Measurements from ENCODE around the gene MYH11. TPM values are rescaled to one million over a fixed set of nuclear protein-coding genes. Genes with fewer than 3 reads are reported as not detected.

The MYH11 gene
- polyA plus RNA-seq, 1 donor (not counting 4 experiments of a cell fraction or from before 2014, with no cell fraction given) = not detected

- Histone ChIP-seq H3K27ac (ENCODE audit: control insufficient read depth, insufficient read depth, low read length) (no peak overlapping the region), H3K4me3 (ENCODE audit: control insufficient read depth in 2 of 3, extremely low read depth in 1 of 3, insufficient read depth in 2 of 3, low read depth in 1 of 3, low read length in 3 of 3) (no peak overlapping the region), H3K9me1 (ENCODE audit: control insufficient read depth, extremely low read depth, insufficient read depth, low read length) (no peaks in the 10 kb centered on the region), H2AFZ (ENCODE audit: control insufficient read depth, low read length) (no peak overlapping the region), H3K4me1 (ENCODE audit: control insufficient read depth, extremely low read depth, insufficient read depth, low read length) (no peaks in the 10 kb centered on the region), H3K4me2 (ENCODE audit: control insufficient read depth, extremely low read depth, insufficient read depth, low read depth, low read length) (no peak overlapping the region), H3K36me3 (ENCODE audit: control insufficient read depth in 2 of 2, extremely low read depth in 1 of 2, insufficient read depth in 2 of 2, low read length in 2 of 2) (peaks cover 31 to 38% of the 10 kb centered on the region in 2 experiments), H3K79me2 (ENCODE audit: control insufficient read depth, insufficient read depth, low read length) (no peaks in the 10 kb centered on the region), H3K9ac (ENCODE audit: control insufficient read depth, extremely low read depth, insufficient read depth, low read length) (no peak overlapping the region), H4K20me1 (ENCODE audit: control insufficient read depth, extremely low read depth, insufficient read depth, low read length) (no peaks in the 10 kb centered on the region), H3K27me3 (ENCODE audit: control insufficient read depth, extremely low read depth, insufficient read depth, low read length) (no peaks in the 10 kb centered on the region), H3K9me3 (ENCODE audit: control insufficient read depth, low read depth, low read length) (no peaks in the 10 kb centered on the region)
- FAIRE-seq (no peak), DNase-seq (ENCODE audit: low read depth, low spot score) (peak; percentile 11)
- TF ChIP-seq EZH2 (IDR thresholded peaks at IDR 0.05; ENCODE audit: low read length) = no peak
- TF ChIP-seq CTCF (optimal IDR thresholded peaks at IDR 0.05 in 1 of 3, IDR thresholded peaks at IDR 0.05 in 1 of 3, conservative IDR thresholded peaks at IDR 0.05 in 1 of 3; ENCODE audit: extremely low read depth in 1 of 3, insufficient read depth in 2 of 3, low read length in 3 of 3) = peak; percentile 77 to 90 (median 80)
- dilution Hi-C loops (cut with MboI; ENCODE audit: extremely low pct_ligation_motif_present, low sequenced_read_pairs) = no loop called here
These were observed 152.3 kb downstream of the MYH11 start for GRCh38 chr16:15704545-15704987.

GRCh38 chr16:15703029-15703736 lies 153.6 kb downstream of the MYH11 start:
- dilution Hi-C loops (cut with MboI; ENCODE audit: extremely low pct_ligation_motif_present, low sequenced_read_pairs) = no loop called here
- FAIRE-seq (no peak), DNase-seq (ENCODE audit: low read depth, low spot score) (no peak)
- Histone ChIP-seq H3K4me3 (ENCODE audit: control insufficient read depth in 2 of 3, extremely low read depth in 1 of 3, insufficient read depth in 2 of 3, low read depth in 1 of 3, low read length in 3 of 3) (no peak overlapping the region), H3K4me2 (ENCODE audit: control insufficient read depth, extremely low read depth, insufficient read depth, low read depth, low read length) (no peak overlapping the region), H3K27ac (ENCODE audit: control insufficient read depth, insufficient read depth, low read length) (no peak overlapping the region), H2AFZ (ENCODE audit: control insufficient read depth, low read length) (no peak overlapping the region), H3K9me3 (ENCODE audit: control insufficient read depth, low read depth, low read length) (no peaks in the 10 kb centered on the region), H3K9ac (ENCODE audit: control insufficient read depth, extremely low read depth, insufficient read depth, low read length) (no peak overlapping the region), H3K79me2 (ENCODE audit: control insufficient read depth, insufficient read depth, low read length) (no peaks in the 10 kb centered on the region), H3K27me3 (ENCODE audit: control insufficient read depth, extremely low read depth, insufficient read depth, low read length) (no peaks in the 10 kb centered on the region), H4K20me1 (ENCODE audit: control insufficient read depth, extremely low read depth, insufficient read depth, low read length) (no peaks in the 10 kb centered on the region), H3K36me3 (ENCODE audit: control insufficient read depth in 2 of 2, extremely low read depth in 1 of 2, insufficient read depth in 2 of 2, low read length in 2 of 2) (peaks cover 38 to 40% of the 10 kb centered on the region in 2 experiments), H3K9me1 (ENCODE audit: control insufficient read depth, extremely low read depth, insufficient read depth, low read length) (no peaks in the 10 kb centered on the region), H3K4me1 (ENCODE audit: control insufficient read depth, extremely low read depth, insufficient read depth, low read length) (no peaks in the 10 kb centered on the region)
- TF ChIP-seq CTCF (optimal IDR thresholded peaks at IDR 0.05 in 1 of 3, IDR thresholded peaks at IDR 0.05 in 1 of 3, conservative IDR thresholded peaks at IDR 0.05 in 1 of 3; ENCODE audit: extremely low read depth in 1 of 3, insufficient read depth in 2 of 3, low read length in 3 of 3) (no peak), EZH2 (IDR thresholded peaks at IDR 0.05; ENCODE audit: low read length) (no peak)
